ENCODE measurements around the gene BMPR1B. TPM values are rescaled to one million over a fixed set of nuclear protein-coding genes. Genes with fewer than 3 reads are reported as not detected.

Gene BMPR1B
- total RNA-seq, 1 experiment from 2014 or later = 7.1 TPM

DNA sequence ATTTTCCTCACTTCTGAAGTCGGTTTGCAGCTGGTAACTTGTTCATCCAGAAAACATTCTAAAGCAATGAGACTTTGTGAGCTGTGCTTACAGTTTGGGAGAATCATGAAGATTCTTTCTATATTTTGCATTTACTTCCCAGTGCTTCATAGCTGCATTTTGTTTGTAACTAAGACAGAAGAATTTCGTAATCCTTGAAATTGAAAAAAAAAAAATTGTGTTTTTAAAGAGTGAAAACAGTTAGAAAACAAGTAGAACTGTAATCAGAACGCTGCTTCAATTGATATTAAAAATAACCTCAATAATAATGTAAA lies 398.7 kb downstream of the BMPR1B start:
- TF ChIP-seq EZH2phosphoT487 (IDR thresholded peaks at IDR 0.05; ENCODE audit: borderline replicate concordance, low read length) = no peak
- TF ChIP-seq, protein P1, sequence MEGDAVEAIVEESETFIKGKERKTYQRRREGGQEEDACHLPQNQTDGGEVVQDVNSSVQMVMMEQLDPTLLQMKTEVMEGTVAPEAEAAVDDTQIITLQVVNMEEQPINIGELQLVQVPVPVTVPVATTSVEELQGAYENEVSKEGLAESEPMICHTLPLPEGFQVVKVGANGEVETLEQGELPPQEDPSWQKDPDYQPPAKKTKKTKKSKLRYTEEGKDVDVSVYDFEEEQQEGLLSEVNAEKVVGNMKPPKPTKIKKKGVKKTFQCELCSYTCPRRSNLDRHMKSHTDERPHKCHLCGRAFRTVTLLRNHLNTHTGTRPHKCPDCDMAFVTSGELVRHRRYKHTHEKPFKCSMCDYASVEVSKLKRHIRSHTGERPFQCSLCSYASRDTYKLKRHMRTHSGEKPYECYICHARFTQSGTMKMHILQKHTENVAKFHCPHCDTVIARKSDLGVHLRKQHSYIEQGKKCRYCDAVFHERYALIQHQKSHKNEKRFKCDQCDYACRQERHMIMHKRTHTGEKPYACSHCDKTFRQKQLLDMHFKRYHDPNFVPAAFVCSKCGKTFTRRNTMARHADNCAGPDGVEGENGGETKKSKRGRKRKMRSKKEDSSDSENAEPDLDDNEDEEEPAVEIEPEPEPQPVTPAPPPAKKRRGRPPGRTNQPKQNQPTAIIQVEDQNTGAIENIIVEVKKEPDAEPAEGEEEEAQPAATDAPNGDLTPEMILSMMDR (conservative IDR thresholded peaks at IDR 0.05; ENCODE audit: low read depth, low read length) = no peak
- intact Hi-C loops (cut with micrococcal nuclease) = no loop called here
- CTCF ChIA-PET = interaction anchor here (0.7 kb wide), 1 partner anchor 390 kb away, joined by 8 read pairs; no protein-coding TSS in a partner anchor
- no peaks in the 10 kb centered on the region for H3K9me3 ChIP-seq (ENCODE audit: low read length)
- no peaks in the 10 kb centered on the region for H3F3A ChIP-seq (ENCODE audit: low read length, unreplicated experiment)
- no peaks in the 10 kb centered on the region for H3K27me3 ChIP-seq (ENCODE audit: low read length)
- no TSS peak for BruUV-seq (replicated peaks)
- no peaks in the 10 kb centered on the region; the same call in 1 of the 2 replicates for H3K4me1 ChIP-seq (ENCODE audit: insufficient read depth, low read length)
- H3K4me2 ChIP-seq (ENCODE audit: low read length) = no peak overlapping the region
- H4K20me1 ChIP-seq (ENCODE audit: low read length) = no peaks in the 10 kb centered on the region
- ATAC-seq (no peak), DNase-seq (no peak)
- H3K79me2 ChIP-seq (ENCODE audit: low read length) = no peaks in the 10 kb centered on the region
- no peaks in the 10 kb centered on the region for H3K36me3 ChIP-seq (ENCODE audit: low read depth, low read length)
- no peak overlapping the region for H2AFZ ChIP-seq (ENCODE audit: low read length)
- H3K9ac ChIP-seq (ENCODE audit: low read length) = no peak overlapping the region
- H3K4me3 ChIP-seq (ENCODE audit: low read length) = no peak overlapping the region
- no peaks in the 10 kb centered on the region for H3K9me2 ChIP-seq (replicated peaks; ENCODE audit: low read length)
- H3K27ac ChIP-seq (ENCODE audit: low read length) = no peak overlapping the region
- POLR2A ChIA-PET (ENCODE audit: unreplicated experiment) = no interaction called here

DNA sequence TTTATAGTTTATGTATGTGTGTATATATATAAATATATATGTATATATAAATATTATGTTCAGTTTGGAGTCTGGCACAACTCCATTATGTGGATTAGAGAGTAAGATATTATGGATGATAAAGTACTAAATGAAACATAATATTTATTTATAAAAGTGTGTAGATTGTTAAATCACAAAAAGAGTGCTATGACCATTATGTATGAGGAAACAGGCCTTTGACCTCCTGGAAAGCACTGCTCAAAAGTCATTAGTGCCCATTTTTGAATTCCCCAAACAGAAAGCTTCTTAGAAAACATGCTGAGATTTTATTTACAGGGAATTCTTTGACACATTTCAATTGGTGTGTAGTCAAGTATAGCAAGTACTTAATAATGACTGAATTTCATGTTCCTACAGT lies 399.8 kb downstream of the BMPR1B start:
- Histone ChIP-seq H3K9me3 (ENCODE audit: low read length) (no peaks in the 10 kb centered on the region), H2AFZ (ENCODE audit: low read length) (no peak overlapping the region), H3K9ac (ENCODE audit: low read length) (no peak overlapping the region), H3K4me3 (ENCODE audit: low read length) (no peak overlapping the region), H3K79me2 (ENCODE audit: low read length) (no peaks in the 10 kb centered on the region), H3K9me2 (replicated peaks; ENCODE audit: low read length) (no peaks in the 10 kb centered on the region), H3K27me3 (ENCODE audit: low read length) (no peaks in the 10 kb centered on the region), H3K36me3 (ENCODE audit: low read depth, low read length) (no peaks in the 10 kb centered on the region), H3K4me2 (ENCODE audit: low read length) (no peak overlapping the region), H3F3A (ENCODE audit: low read length, unreplicated experiment) (no peaks in the 10 kb centered on the region), H3K27ac (ENCODE audit: low read length) (no peak overlapping the region), H3K4me1 (ENCODE audit: insufficient read depth, low read length) (no peaks in the 10 kb centered on the region; the same call in 1 of the 2 replicates), H4K20me1 (ENCODE audit: low read length) (no peaks in the 10 kb centered on the region)
- intact Hi-C loops (cut with micrococcal nuclease) = no loop called here
- ChIA-PET CTCF (no interaction called here), POLR2A (ENCODE audit: unreplicated experiment) (no interaction called here)
- no TSS peak for BruUV-seq (replicated peaks)
- TF ChIP-seq EZH2phosphoT487 (IDR thresholded peaks at IDR 0.05; ENCODE audit: borderline replicate concordance, low read length) = no peak
- TF ChIP-seq, protein P1 (conservative IDR thresholded peaks at IDR 0.05; ENCODE audit: low read depth, low read length) = no peak
- DNase-seq (no peak), ATAC-seq (no peak)

DNA sequence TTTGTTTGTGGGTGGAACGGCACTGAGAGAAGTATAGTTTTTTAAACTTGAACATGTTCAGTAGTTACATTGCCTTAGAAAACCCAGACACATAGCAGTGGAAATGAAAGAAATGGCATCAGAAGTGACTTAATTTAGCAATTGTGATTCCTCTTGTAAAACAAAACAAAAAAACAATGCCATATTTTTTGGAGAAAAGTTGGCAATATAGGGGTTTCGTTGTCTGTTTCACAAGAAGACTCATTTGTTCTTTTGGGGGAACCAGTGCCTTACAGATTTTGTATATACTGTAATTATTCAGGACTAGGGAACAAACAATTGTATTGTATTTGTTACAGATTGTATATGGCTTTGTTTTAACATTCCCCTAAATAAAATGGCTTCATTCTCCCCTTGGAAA lies 400.3 kb downstream of the BMPR1B start:
- TF ChIP-seq EZH2 (IDR thresholded peaks at IDR 0.05; ENCODE audit: low read length, unreplicated experiment) = no peak
- TF ChIP-seq EZH2phosphoT487 (IDR thresholded peaks at IDR 0.05; ENCODE audit: borderline replicate concordance, low read length) = no peak
- TF ChIP-seq, protein P1 (conservative IDR thresholded peaks at IDR 0.05; ENCODE audit: low read depth, low read length) = no peak
- H3K9ac ChIP-seq (ENCODE audit: low read length) = no peak overlapping the region
- POLR2A ChIA-PET (ENCODE audit: unreplicated experiment) = no interaction called here

More for the DNA sequence above, 400.3 kb downstream of the BMPR1B start:
- H4K20me1 ChIP-seq (ENCODE audit: low read length) = no peaks in the 10 kb centered on the region
- no peaks in the 10 kb centered on the region for H3K27me3 ChIP-seq (ENCODE audit: low read length)
- DNase-seq = no peak
- intact Hi-C loops (cut with micrococcal nuclease) = no loop called here
- H3K4me3 ChIP-seq (ENCODE audit: low read length) = no peak overlapping the region
- no peak for ATAC-seq
- H3K4me2 ChIP-seq (ENCODE audit: low read length) = no peak overlapping the region
- H3K9me3 ChIP-seq (ENCODE audit: low read length) = no peaks in the 10 kb centered on the region
- H3K79me2 ChIP-seq (ENCODE audit: low read length) = no peaks in the 10 kb centered on the region
- no peaks in the 10 kb centered on the region; the same call in 1 of the 2 replicates for H3K4me1 ChIP-seq (ENCODE audit: insufficient read depth, low read length)
- no peaks in the 10 kb centered on the region for H3F3A ChIP-seq (ENCODE audit: low read length, unreplicated experiment)
- BruUV-seq (replicated peaks) = no TSS peak
- H3K9me2 ChIP-seq (replicated peaks; ENCODE audit: low read length) = no peaks in the 10 kb centered on the region
- H2AFZ ChIP-seq (ENCODE audit: low read length) = no peak overlapping the region
- no peak overlapping the region for H3K27ac ChIP-seq (ENCODE audit: low read length)
- CTCF ChIA-PET = no interaction called here
- no peaks in the 10 kb centered on the region for H3K36me3 ChIP-seq (ENCODE audit: low read depth, low read length)

All from PC-3 (cell line).